Measurements from ENCODE around the gene VSIG4.

GRCh38 chrX:66051980-66052379, 12.1 kb upstream of the VSIG4 start:
- TF ChIP-seq CTCF (IDR thresholded peaks at IDR 0.05) (no peak), ZFX (IDR thresholded peaks at IDR 0.05; ENCODE audit: borderline replicate concordance) (no peak)

All from 22Rv1 (cell line).